ENCODE measurements around the gene ADRM1. TPM values are rescaled to one million over a fixed set of nuclear protein-coding genes. Genes with fewer than 3 reads are reported as not detected.

The ADRM1 gene
- total and polyA plus RNA-seq, 2 of the 4 experiments (the other 2 are of a cell fraction) = 103 to 149 TPM

DNA sequence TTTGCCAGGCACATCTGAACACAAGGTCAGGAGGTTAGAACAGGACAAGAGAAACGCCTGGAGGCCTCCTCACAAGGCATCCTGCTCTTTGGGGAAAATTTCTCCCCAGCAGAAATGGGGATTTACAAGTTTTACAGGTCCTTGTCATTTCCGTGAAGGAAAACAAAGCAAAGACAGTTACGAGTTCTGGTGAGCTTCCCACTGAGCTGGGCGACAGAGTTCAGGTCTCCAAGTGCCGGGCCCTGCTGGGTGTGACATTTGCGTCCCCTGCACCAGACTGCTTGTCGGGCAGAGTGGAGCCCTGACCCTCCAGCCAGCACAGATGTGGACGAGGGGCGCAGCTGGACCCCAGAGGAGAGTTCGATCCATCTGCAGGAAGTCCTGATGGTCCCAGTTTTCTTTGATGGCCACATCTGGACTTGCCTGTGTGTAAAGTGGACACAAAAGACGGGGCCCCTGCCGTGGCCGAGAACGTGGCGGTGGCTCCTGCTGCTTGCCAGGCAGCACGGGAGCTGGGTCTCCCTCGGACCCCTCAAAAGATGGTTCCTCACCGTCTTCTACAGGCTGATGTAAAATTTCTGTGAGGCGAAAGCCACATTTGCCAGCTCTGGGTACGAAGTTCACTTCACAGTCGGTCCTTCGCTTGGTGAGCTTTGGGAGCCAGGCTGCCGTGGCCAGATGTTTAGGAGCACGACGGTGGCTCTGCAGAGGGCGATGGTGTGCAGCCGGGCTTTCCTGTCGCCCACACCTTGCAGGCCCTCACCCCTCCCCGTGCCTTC is 5.2 kb upstream of the ADRM1 start:
- H2BK120ac ChIP-seq (ENCODE audit: low read depth, low read length) = no peak overlapping the region
- H3K9me1 ChIP-seq (ENCODE audit: insufficient read depth, low read length) = 0 out of 2 replicates have a peak, but pooled peaks cover 3% of the 10 kb centered on the region
- no peak overlapping the region for H3K4me2 ChIP-seq (ENCODE audit: low read depth, low read length)
- no peaks in the 10 kb centered on the region for H3K9me3 ChIP-seq (ENCODE audit: control insufficient read depth, insufficient read depth, low read length)
- in situ Hi-C loops (cut with MboI; ENCODE audit: low sequenced_read_pairs) = loop anchor here (25.0 kb wide), 1 partner anchor 315 kb away; no protein-coding TSS in a partner anchor
- H4K5ac ChIP-seq (ENCODE audit: low read depth, low read length) = no peak overlapping the region
- no peaks in the 10 kb centered on the region for H4K20me1 ChIP-seq (ENCODE audit: insufficient read depth, low read length)
- H3K14ac ChIP-seq (replicated peaks; ENCODE audit: low read depth, low read length) = no peak overlapping the region
- peaks cover 25% of the 10 kb centered on the region for H3K36me3 ChIP-seq (ENCODE audit: control insufficient read depth, insufficient read depth, low read length)
- DNase-seq = no peak
- ATAC-seq (ENCODE audit: low read depth) = no peak
- ChIA-PET POLR2A (ENCODE audit: unreplicated experiment) (no interaction called here), CTCF (no interaction called here)
- no peak overlapping the region for H3K4me3 ChIP-seq (ENCODE audit: insufficient read depth, low read depth, low read length)
- no peak overlapping the region for H3K18ac ChIP-seq (ENCODE audit: low read depth, low read length)
- intact Hi-C loops (cut with micrococcal nuclease) = no loop called here
- dilution Hi-C loops (cut with HindIII; ENCODE audit: low sequenced_read_pairs, unreplicated experiment) = loop anchor here (25.0 kb wide), 1 partner anchor 90 kb away; the partner anchor contains the start of gene RPS21
- H4K91ac ChIP-seq (ENCODE audit: insufficient read depth, low read depth, low read length) = no peak overlapping the region
- no peak overlapping the region for H2BK20ac ChIP-seq (ENCODE audit: low read depth, low read length)
- H3K27me3 ChIP-seq (ENCODE audit: control insufficient read depth, insufficient read depth, low read length) = no peaks in the 10 kb centered on the region
- no TSS peak for BruUV-seq (replicated peaks)
- H3K4ac ChIP-seq (ENCODE audit: low read depth, low read length) = no peak overlapping the region
- no peak overlapping the region for H3K56ac ChIP-seq (ENCODE audit: extremely low read depth, insufficient read depth, low read length)
- TF ChIP-seq CHD1 (IDR thresholded peaks at IDR 0.05; ENCODE audit: low read depth, low read length) (no peak), SMC3 (IDR thresholded peaks at IDR 0.05; ENCODE audit: low read depth, low read length) (no peak), RCOR1 (IDR thresholded peaks at IDR 0.05; ENCODE audit: insufficient replicate concordance, low read length) (no peak), NFE2L2 (IDR thresholded peaks at IDR 0.05; ENCODE audit: low read depth, low read length) (no peak), RAD21 (IDR thresholded peaks at IDR 0.05; ENCODE audit: low read length) (no peak), FOS (IDR thresholded peaks at IDR 0.05; ENCODE audit: low read depth, low read length) (no peak), BHLHE40 (IDR thresholded peaks at IDR 0.05; ENCODE audit: low read depth, low read length) (no peak), MAFK (IDR thresholded peaks at IDR 0.05; ENCODE audit: low read depth, low read length) (no peak), MXI1 (IDR thresholded peaks at IDR 0.05; ENCODE audit: borderline replicate concordance, low read depth, low read length) (no peak), CEBPB (IDR thresholded peaks at IDR 0.05; ENCODE audit: low read depth, low read length) (no peak), MAZ (IDR thresholded peaks at IDR 0.05; ENCODE audit: borderline replicate concordance, low read depth, low read length) (no peak), RFX5 (IDR thresholded peaks at IDR 0.05; ENCODE audit: low read depth, low read length) (no peak)
- TF ChIP-seq, protein P1, sequence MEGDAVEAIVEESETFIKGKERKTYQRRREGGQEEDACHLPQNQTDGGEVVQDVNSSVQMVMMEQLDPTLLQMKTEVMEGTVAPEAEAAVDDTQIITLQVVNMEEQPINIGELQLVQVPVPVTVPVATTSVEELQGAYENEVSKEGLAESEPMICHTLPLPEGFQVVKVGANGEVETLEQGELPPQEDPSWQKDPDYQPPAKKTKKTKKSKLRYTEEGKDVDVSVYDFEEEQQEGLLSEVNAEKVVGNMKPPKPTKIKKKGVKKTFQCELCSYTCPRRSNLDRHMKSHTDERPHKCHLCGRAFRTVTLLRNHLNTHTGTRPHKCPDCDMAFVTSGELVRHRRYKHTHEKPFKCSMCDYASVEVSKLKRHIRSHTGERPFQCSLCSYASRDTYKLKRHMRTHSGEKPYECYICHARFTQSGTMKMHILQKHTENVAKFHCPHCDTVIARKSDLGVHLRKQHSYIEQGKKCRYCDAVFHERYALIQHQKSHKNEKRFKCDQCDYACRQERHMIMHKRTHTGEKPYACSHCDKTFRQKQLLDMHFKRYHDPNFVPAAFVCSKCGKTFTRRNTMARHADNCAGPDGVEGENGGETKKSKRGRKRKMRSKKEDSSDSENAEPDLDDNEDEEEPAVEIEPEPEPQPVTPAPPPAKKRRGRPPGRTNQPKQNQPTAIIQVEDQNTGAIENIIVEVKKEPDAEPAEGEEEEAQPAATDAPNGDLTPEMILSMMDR (conservative IDR thresholded peaks at IDR 0.05; ENCODE audit: low read depth, low read length) = no peak
- TF ChIP-seq, protein P2, sequence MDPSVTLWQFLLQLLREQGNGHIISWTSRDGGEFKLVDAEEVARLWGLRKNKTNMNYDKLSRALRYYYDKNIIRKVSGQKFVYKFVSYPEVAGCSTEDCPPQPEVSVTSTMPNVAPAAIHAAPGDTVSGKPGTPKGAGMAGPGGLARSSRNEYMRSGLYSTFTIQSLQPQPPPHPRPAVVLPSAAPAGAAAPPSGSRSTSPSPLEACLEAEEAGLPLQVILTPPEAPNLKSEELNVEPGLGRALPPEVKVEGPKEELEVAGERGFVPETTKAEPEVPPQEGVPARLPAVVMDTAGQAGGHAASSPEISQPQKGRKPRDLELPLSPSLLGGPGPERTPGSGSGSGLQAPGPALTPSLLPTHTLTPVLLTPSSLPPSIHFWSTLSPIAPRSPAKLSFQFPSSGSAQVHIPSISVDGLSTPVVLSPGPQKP (IDR thresholded peaks at IDR 0.05; ENCODE audit: borderline replicate concordance, low read depth, low read length) = no peak
- H2AFZ ChIP-seq (replicated peaks; ENCODE audit: low read length, poor library complexity) = no peak overlapping the region
- no peak overlapping the region for H2AK9ac ChIP-seq (replicated peaks; ENCODE audit: low read depth, low read length, poor library complexity)
- WGBS, 2 experiments (ENCODE audit: extremely low coverage in 2 of 2, insufficient read length in 1 of 2) = 85% methylated on average over 14 of the region's 29 CpGs; no CpG with 5 or more reads in 1 of the 2 experiments
- H3K4me1 ChIP-seq (ENCODE audit: control insufficient read depth, insufficient read depth, low read length) = no peaks in the 10 kb centered on the region
- peaks cover 0 to 3% of the 10 kb centered on the region in 2 experiments; a peak in 2 of 4 replicates for H3K79me1 ChIP-seq (ENCODE audit: low read depth in 1 of 2, low read length in 2 of 2)
- H2AK5ac ChIP-seq (ENCODE audit: low read depth, low read length) = no peak overlapping the region
- H4K8ac ChIP-seq (ENCODE audit: low read depth in 2 of 2, low read length in 2 of 2) = no peak overlapping the region
- H3K9ac ChIP-seq (ENCODE audit: low read depth, low read length) = no peak overlapping the region
- no peak overlapping the region for H2BK5ac ChIP-seq (ENCODE audit: low read depth, low read length, poor library complexity, severe bottlenecking)
- no peak overlapping the region for H2BK15ac ChIP-seq (ENCODE audit: low read depth, low read length)
- H3K23ac ChIP-seq (ENCODE audit: low read depth, low read length) = no peak overlapping the region
- no peak overlapping the region for H3K27ac ChIP-seq (ENCODE audit: insufficient read depth, low read length)
